HT-29 (cell line): ENCODE results near the gene MCRIP2. TPM values are rescaled to one million over a fixed set of nuclear protein-coding genes. Genes with fewer than 3 reads are reported as not detected.

Source experiments
- DNase-seq: peaks from one replicate; pipeline ENCODE4 v3.0.0-alpha.2; 2015; ENCODE audit warnings: low spot score
- total RNA-seq: library from RNA; depleted of rRNA; stranded (reverse); fragments of >200 nt; shearing (Covaris generic); gene quantifications from 2 replicates; pipeline ENCODE4 v1.2.3, GENCODE V29; 2014

Gene MCRIP2
- total RNA-seq, 1 experiment from 2014 or later = 198 TPM

DNA sequence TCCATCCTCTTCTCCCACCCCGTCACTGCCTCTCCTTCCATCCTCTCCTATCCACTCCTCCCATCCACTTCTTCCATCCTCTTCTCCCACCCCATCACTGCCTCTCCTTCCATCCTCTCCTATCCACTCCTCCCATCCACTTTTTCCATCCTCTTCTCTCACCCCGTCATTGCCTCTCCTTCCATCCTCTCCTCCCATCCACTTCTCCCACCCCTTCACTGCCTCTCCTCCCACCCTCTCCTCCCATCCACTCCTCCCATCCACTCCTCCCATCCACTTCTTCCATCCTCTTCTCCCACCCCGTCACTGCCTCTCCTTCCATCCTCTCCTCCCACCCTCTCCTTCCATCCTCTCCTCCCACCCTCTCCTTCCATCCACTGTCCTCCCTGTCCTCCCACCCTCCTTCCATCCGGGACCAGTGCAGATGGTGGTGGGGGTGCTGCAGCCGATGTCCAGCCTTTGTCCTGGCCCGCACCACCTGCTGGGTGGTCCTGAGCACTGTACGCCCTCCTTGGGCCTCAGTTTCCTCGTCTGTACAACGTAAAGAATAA is 9.7 kb upstream of the MCRIP2 start:
- no peak for DNase-seq

DNA sequence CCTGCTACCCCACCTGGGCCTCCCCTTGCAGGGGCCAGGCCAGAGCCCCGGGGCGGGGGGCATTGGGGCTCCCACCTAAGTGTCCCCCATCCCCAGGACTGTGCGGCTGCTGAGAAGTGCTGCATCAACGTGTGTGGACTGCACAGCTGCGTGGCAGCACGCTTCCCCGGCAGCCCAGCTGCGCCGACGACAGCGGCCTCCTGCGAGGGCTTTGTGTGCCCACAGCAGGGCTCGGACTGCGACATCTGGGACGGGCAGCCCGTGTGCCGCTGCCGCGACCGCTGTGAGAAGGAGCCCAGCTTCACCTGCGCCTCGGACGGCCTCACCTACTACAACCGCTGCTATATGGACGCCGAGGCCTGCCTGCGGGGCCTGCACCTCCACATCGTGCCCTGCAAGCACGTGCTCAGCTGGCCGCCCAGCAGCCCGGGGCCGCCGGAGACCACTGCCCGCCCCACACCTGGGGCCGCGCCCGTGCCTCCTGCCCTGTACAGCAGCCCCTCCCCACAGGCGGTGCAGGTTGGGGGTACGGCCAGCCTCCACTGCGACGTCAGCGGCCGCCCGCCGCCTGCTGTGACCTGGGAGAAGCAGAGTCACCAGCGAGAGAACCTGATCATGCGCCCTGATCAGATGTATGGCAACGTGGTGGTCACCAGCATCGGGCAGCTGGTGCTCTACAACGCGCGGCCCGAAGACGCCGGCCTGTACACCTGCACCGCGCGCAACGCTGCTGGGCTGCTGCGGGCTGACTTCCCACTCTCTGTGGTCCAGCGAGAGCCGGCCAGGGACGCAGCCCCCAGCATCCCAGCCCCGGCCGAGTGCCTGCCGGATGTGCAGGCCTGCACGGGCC is 8.9 kb upstream of the MCRIP2 start:
- DNase-seq = no peak

DNA sequence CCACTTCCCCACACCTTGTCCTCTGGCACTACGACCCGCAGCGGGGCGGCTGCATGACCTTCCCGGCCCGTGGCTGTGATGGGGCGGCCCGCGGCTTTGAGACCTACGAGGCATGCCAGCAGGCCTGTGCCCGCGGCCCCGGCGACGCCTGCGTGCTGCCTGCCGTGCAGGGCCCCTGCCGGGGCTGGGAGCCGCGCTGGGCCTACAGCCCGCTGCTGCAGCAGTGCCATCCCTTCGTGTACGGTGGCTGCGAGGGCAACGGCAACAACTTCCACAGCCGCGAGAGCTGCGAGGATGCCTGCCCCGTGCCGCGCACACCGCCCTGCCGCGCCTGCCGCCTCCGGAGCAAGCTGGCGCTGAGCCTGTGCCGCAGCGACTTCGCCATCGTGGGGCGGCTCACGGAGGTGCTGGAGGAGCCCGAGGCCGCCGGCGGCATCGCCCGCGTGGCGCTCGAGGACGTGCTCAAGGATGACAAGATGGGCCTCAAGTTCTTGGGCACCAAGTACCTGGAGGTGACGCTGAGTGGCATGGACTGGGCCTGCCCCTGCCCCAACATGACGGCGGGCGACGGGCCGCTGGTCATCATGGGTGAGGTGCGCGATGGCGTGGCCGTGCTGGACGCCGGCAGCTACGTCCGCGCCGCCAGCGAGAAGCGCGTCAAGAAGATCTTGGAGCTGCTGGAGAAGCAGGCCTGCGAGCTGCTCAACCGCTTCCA is 8.1 kb upstream of the MCRIP2 start:
- DNase-seq = no peak

DNA sequence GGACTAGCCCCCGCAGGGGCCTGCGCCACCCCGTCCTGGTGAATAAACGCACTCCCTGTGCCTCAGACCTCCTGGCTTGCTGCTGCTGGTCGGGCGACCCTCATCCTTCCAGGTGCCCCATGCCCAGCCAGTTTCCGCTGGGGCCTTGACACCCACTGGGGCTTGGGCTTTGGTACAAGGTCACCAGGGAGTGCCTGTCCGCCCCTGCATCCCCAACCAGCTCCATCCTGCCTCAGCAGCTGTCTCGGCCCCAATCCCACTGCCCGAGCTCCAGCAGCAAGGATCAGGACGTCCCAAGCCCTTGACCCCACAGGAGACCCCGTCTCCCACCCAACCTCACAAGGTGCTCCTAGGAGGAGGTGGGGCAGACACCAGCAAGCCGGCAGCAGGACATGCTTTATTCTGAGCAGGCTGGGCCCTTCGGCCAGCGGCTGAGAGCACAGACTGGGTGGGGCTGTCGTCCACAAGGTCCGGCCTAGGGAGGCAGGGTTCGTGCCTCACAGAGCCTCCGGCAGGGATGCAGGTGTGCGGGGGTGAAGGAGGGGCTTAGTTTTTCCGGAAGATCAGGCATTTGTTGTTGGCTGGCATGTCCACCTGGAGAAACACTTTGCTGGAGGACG is 7.5 kb upstream of the MCRIP2 start:
- DNase-seq = no peak

GRCh38 chr16:634996-635395 is 6.6 kb upstream of the MCRIP2 start:
- no peak for DNase-seq

- peak; percentile 29 for DNase-seq
Measured at GRCh38 chr16:635573-636205, 5.9 kb upstream of the MCRIP2 start.

- peak; percentile 95 for DNase-seq
Measured at GRCh38 chr16:636206-637080, 5.2 kb upstream of the MCRIP2 start, which contains the start of gene METTL26. Gene METTL26, minus strand, starts transcription at chr16:636305. Its CDS starts 15 bp downstream, at chr16:636290.

DNA sequence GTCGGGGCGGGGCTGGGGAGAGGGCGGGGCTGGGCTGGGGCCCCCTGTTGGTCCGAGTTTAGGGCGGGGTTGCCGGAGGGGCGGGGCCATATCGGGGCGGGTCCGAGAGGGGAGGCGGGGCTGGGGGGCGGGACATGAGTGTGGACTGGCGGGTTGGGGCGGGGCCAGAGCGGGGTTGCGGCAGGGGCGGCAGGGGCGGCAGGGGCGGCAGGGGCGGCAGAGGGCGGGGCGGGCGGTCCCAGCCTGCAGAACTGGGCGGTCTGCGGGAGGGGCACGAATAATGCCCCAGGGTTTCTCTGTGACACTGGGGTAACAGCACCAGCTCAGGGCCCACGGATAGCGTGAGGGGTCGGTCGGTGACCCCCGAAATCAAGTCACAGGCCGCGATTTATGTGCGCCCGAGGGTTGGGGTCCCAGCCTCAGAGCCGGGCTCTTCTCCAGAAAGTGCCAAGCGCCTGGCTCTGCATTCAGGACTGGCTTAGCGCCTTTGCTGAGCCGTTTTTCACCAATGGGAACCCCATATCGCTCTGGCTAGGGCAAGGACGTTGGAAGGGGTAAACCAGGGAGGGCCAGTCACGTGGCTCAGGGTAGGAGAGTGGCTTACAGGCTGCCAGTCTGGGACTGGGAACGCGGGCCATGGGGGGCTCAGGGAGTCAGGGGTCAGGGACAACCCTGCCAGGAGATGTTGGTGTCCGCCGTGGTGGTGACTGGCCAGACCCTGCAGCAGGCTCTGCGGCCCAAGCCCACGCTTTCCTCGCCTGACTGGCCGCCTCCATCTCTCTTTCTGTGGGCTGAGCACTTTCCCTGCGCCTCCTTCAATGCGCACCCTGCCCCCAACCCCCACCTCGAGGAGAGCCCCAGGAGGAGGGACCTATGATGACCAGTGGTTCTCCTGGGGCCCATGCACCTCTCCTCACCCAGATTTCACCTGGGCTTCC is 4.3 kb upstream of the MCRIP2 start:
- peak; percentile 84 for DNase-seq

GRCh38 chr16:638034-638543 is 3.5 kb upstream of the MCRIP2 start:
- no peak for DNase-seq

DNA sequence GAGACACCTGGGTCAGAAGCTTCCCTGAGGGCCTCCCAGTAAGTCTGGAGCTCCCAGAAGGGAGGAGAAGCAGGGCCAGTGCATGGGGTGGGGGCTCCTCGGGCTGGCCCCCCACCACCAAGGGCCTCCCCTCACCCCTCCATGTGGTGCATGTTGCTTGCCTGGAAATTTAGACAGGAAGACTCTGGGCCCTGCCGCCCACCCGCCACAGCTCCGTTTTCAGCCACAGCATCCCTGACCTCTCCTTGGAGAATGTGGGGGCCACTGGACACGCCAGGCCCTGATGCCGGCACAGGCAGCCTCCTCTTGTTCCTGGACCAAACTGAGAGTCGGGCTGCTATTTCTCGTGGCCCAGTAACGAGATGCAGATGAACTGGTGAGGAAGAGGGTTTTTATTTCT is 2.8 kb upstream of the MCRIP2 start:
- DNase-seq = no peak

GRCh38 chr16:640614-641013 is 1.0 kb upstream of the MCRIP2 start:
- DNase-seq = no peak

DNA sequence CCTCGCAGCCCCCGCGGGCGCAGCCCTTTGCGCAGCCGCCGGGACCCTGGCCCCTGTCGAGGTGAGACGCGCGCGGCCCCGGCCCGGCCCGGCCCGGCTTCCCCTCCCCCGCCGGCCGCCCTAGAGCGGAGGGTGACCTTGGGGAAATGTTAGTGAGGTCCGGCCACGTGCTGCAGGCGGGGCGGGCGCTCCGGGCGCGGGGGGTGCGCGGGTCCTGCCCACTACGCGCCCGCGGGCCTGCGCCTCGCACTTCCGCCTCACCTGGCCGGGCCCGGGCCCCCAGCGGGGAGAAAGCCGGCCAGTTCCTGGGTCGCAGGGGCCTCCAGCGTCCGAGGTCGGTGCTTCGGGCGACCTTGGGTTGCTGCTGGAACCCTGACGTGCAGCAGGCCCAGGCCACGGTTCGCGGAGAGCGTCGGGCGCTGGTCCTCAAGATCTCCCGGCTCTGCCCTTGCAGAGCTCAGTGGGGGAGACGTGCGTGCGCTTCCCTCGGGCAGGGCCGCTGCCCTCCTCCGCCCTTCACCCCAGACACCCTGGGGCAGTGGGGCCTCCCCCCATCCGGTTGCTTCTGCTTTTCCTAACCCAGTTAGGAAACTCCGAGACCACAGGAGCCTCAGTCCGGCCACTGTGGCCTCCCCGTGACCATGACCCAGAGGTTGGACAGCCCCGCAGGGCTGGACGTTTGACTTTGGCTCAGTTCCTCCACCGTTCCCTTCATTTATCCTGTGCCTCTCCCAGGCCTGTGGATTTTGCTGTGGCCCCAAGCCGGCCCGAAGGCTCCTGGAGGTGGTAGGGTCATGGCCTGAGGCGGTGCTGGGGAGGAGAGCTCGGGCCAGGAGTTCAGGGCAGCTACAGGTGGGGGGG is 791 bp downstream of the MCRIP2 start:
- peak; percentile 48 for DNase-seq

DNA sequence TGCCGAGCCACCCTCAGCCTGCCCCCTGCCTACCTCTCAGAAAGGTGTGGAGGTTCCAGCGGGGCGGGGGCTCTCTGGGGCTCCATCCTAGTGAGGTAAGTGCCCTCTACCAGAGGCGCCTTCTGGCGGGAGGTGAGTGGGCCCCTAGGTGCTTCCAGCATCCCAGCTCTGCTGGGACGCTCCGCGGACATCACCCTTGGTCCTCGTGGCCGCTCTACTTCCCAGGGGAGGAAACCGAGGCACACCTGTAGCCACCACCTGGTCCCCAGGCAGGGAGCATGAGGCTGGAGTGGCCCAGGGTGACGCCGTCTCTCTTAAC is 1.4 kb downstream of the MCRIP2 start:
- DNase-seq = no peak

GRCh38 chr16:644556-644955 is 2.9 kb downstream of the MCRIP2 start:
- DNase-seq = no peak

DNA sequence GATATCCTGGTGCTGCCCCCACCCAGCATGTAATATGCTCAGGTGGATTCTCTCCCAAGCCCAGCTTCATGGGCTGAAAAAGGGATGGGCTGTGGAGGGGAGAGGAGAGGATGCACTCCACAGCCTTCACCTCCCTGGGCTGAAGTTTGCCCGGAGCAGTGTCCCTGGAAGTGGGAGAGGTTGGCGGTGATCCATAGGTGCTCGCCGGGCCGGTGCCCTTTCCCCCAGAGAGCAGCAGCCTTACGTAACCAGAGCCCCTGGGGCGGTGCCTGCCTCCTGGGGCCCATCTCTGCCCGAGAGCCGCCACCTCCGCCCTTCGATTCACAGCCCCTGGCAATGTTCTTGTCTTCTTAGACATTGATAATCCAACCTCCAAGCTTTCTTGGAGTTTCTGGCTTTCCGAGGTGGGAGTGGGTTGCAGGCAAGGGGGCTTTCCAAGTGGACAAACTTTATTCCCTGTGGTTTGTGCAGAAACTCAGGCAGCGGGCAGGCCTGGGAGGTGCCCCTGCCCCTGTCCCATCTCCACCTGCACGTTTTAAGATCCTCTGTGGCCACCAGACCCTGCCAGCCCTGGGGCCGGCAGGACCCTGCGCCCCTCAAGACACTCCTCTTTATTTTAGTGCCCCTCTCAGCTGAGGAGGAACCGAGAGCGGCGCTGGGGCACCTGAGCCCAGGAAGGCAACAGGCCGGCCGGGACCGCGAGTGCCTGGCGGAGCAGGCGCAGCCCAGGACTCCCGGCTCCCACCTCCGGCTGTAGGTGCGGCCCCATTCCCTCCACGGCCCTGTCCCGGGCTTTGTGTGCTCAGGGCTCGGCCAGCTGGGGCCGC is 4.4 kb downstream of the MCRIP2 start:
- DNase-seq = peak; percentile 67

DNA sequence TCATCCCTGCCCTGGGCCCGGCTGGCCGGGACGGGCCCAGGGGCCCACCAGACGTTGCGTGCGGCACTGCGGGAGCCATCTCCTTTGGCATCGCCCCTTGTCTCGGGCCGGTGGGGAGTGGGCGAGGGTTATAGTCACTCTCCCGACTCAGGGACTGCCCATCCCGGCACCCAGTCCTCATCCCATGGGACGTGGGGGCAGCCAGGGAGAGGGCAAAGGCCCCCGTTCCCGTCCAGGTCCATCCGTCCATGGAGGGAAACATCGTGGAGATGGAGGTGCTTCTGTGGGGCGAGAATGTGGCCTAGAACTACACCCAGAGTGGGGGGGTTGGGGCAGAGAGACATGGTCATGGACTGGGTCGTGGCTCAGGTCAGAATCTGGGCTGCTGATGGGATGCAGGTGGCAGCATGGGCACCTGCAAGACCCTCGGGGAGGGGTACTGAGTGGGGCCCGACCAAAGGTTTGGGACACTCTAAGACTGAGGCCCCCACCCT is 5.1 kb downstream of the MCRIP2 start:
- no peak for DNase-seq

- DNase-seq = peak; percentile 22
Measured at GRCh38 chr16:647173-647902, 5.7 kb downstream of the MCRIP2 start.
